ENCODE results near the gene C7. TPM values are rescaled to one million over a fixed set of nuclear protein-coding genes. Genes with fewer than 3 reads are reported as not detected.

The C7 gene
- total and polyA plus RNA-seq, 2 of the 8 experiments (the other 6 are each of a cell fraction or from before 2014, with no cell fraction given): 0.08 TPM; not detected in 1

- no peak overlapping the region for H2BK12ac ChIP-seq (ENCODE audit: low read depth, low read length)
- H3K27ac ChIP-seq (ENCODE audit: low read depth, low read length): no peak overlapping the region
- FAIRE-seq (no peak), DNase-seq (ENCODE audit: low read depth in 1 of 2, low spot score in 2 of 2) (no peak)
- no peaks in the 10 kb centered on the region for H3K79me2 ChIP-seq (ENCODE audit: control insufficient read depth in 1 of 2, insufficient read depth in 2 of 2, low read length in 2 of 2)
- no peaks in the 10 kb centered on the region for H3K79me1 ChIP-seq (ENCODE audit: low read depth, low read length)
- H3K18ac ChIP-seq (ENCODE audit: extremely low read depth, low read length): no peak overlapping the region
- ChIA-PET POLR2A (ENCODE audit: partially characterized antibody) (interaction anchor here (0.7 to 2.6 kb wide), 4 partner anchors 35 to 85 kb away, joined by 3 to 16 read pairs (median 4); no protein-coding TSS in a partner anchor), CTCF (ENCODE audit: partially characterized antibody) (interaction anchor here (0.9 to 1.8 kb wide), 2 partner anchors 12 to 38 kb away, joined by 4 to 5 read pairs; no protein-coding TSS in a partner anchor)
- no peak overlapping the region for H3K23ac ChIP-seq (ENCODE audit: insufficient read length)
- H4K91ac ChIP-seq (replicated peaks; ENCODE audit: insufficient read length, low read length): no peak overlapping the region
- H2BK15ac ChIP-seq (ENCODE audit: low read length): no peak overlapping the region
- no peak overlapping the region for H2AFZ ChIP-seq (ENCODE audit: low read length)
- 81% methylated on average over 5 of the region's 5 CpGs; no CpG with 5 or more reads in 1 of the 2 experiments for WGBS, 2 experiments (ENCODE audit: extremely low coverage in 1 of 2, insufficient coverage in 1 of 2, insufficient read length in 1 of 2, insufficient replicate concordance in 2 of 2, low coverage in 1 of 2, low lambda C conversion rate in 2 of 2, missing lambda C conversion rate in 1 of 2)
- no peaks in the 10 kb centered on the region for H3K36me3 ChIP-seq (ENCODE audit: control insufficient read depth in 2 of 4, insufficient read depth in 4 of 4, low read length in 3 of 4)
- H2BK120ac ChIP-seq (replicated peaks; ENCODE audit: low read depth, low read length): no peak overlapping the region
- H3K4me2 ChIP-seq (ENCODE audit: insufficient read depth in 1 of 2, low read depth in 2 of 2, low read length in 2 of 2): no peak overlapping the region
- TF ChIP-seq MAFK (IDR thresholded peaks at IDR 0.05; ENCODE audit: low read depth, low read length) (no peak), TEAD4 (IDR thresholded peaks at IDR 0.05; ENCODE audit: low read depth, low read length) (no peak), GTF2F1 (IDR thresholded peaks at IDR 0.05; ENCODE audit: borderline replicate concordance, low read depth, low read length) (no peak)
- H3K27me3 ChIP-seq (replicated peaks in 1 of 4; ENCODE audit: control insufficient read depth in 3 of 4, extremely low read depth in 1 of 4, insufficient read depth in 3 of 4, low read length in 3 of 4): no peaks in the 10 kb centered on the region
- H4K8ac ChIP-seq (ENCODE audit: extremely low read depth, insufficient read depth, low read length): peak overlapping the region; percentile 53; the same call in 1 of the 2 replicates
- no peak overlapping the region for H2BK20ac ChIP-seq (ENCODE audit: low read length)
- no peak overlapping the region for H3K56ac ChIP-seq (replicated peaks; ENCODE audit: insufficient read length, low read depth, low read length)
- H2BK5ac ChIP-seq (ENCODE audit: low read depth, low read length): no peak overlapping the region
- H3K23me2 ChIP-seq (ENCODE audit: low read depth, low read length): no peaks in the 10 kb centered on the region
- no peak overlapping the region for H3K14ac ChIP-seq (ENCODE audit: insufficient read length)
- no peak overlapping the region for H3K9ac ChIP-seq (replicated peaks in 1 of 4; ENCODE audit: extremely low read depth in 1 of 4, low read depth in 3 of 4, low read length in 3 of 4)
- no peak overlapping the region for H3K4ac ChIP-seq (replicated peaks; ENCODE audit: insufficient read length, low read depth, low read length)
- no peak overlapping the region for H2AK5ac ChIP-seq (ENCODE audit: low read depth, low read length)
- H3K4me3 ChIP-seq (ENCODE audit: extremely low read depth in 1 of 4, insufficient read depth in 2 of 4, low read depth in 3 of 4, low read length in 4 of 4): no peak overlapping the region
- no peaks in the 10 kb centered on the region for H4K20me1 ChIP-seq (replicated peaks in 1 of 2; ENCODE audit: control insufficient read depth in 1 of 2, insufficient read depth in 2 of 2, low read length in 2 of 2)
- 0 out of 4 replicates have a peak, but pooled peaks cover 0 to 5% of the 10 kb centered on the region in 2 experiments for H3K9me3 ChIP-seq (ENCODE audit: insufficient read depth in 2 of 2, low read depth in 1 of 2, low read length in 1 of 2)
- peaks cover 0 to 4% (median 1%) of the 10 kb centered on the region in 4 experiments; a peak in 5 of 7 replicates for H3K4me1 ChIP-seq (replicated peaks in 1 of 4; ENCODE audit: control insufficient read depth in 3 of 4, insufficient read depth in 4 of 4, low read length in 3 of 4)
- no peak overlapping the region for H4K5ac ChIP-seq (ENCODE audit: insufficient read length, low read depth, low read length)
Observed at GRCh38 chr5:40866844-40867243, 42.5 kb upstream of the C7 start.
